Panc1 (cell line): ENCODE data around the gene ABTB2. TPM values are rescaled to one million over a fixed set of nuclear protein-coding genes. Genes with fewer than 3 reads are reported as not detected.

Experiments used
- ATAC-seq: fragments of 200-7000 bp; cut with Tn5 transposase; 2 replicates; pipeline ENCODE4 v1.9.1; 2020; ENCODE audit warnings: mild to moderate bottlenecking, moderate library complexity
- BruUV-seq: library from RNA; stranded (reverse); fragments of 400-500 nt; replicated peaks from 2 replicates; lab custom pipeline; 2021; lab: Mats Ljungman, UMichigan
- CTCF ChIA-PET: fragments of 300-600 bp; sonication (Branson Sonifier 250); formaldehyde crosslinking; loops from one replicate; lab custom pipeline; 2022; ENCODE audit warnings: antibody characterized with exemption; lab: Charles Lee
- POLR2A ChIA-PET: fragments of 300-600 bp; sonication (Branson Sonifier 250); formaldehyde crosslinking; loops from one replicate; lab custom pipeline; 2022; ENCODE audit warnings: antibody characterized with exemption; lab: Charles Lee
- DNase-seq: peaks from one replicate; pipeline ENCODE4 v3.0.0-alpha.2; 2010; ENCODE audit warnings: low read depth, low spot score
- H3K27ac ChIP-seq: 2 replicates; pipeline ENCODE4 v1.5.1; 2011; ENCODE audit warnings: mild to moderate bottlenecking, low read length, inconsistent platforms
- H3K27me3 ChIP-seq: fragments of 200-500 bp; sonication (Bioruptor generic); 2 replicates; pipeline ENCODE4 v1.6.0; 2014; ENCODE audit warnings: low read length, inconsistent platforms; ENCODE audit not compliant: control insufficient read depth, insufficient read depth
- H3K36me3 ChIP-seq: fragments of 200-500 bp; sonication (Bioruptor generic); 2 replicates; pipeline ENCODE4 v1.5.1; 2014; ENCODE audit warnings: inconsistent platforms, mild to moderate bottlenecking, low read length, moderate library complexity; ENCODE audit not compliant: control insufficient read depth, insufficient read depth
- H3K4me1 ChIP-seq: 2 replicates; pipeline ENCODE4 v1.5.1; 2011; ENCODE audit warnings: inconsistent platforms, mild to moderate bottlenecking, low read length, moderate library complexity; ENCODE audit not compliant: control insufficient read depth, insufficient read depth
- H3K4me3 ChIP-seq, 2 experiments: 2 replicates each; pipeline ENCODE4 v1.5.1; 2011 to 2012; ENCODE audit warnings: low read depth in 2 of 2, low read length in 2 of 2, mild to moderate bottlenecking in 2 of 2, inconsistent platforms in 1 of 2, moderate library complexity in 1 of 2
- H3K9me3 ChIP-seq: fragments of 200-500 bp; sonication (Bioruptor generic); 2 replicates; pipeline ENCODE4 v1.5.1; 2014; ENCODE audit warnings: low read depth, mild to moderate bottlenecking, inconsistent platforms, low read length, moderate library complexity; ENCODE audit not compliant: control insufficient read depth, insufficient read depth
- POLR2AphosphoS5 ChIP-seq: IDR thresholded peaks from 2 replicates; pipeline ENCODE4 v1.6.1; 2012; ENCODE audit warnings: mild to moderate bottlenecking, low read depth, low read length, moderate library complexity
- SIN3A ChIP-seq: IDR thresholded peaks from 2 replicates; pipeline ENCODE4 v1.6.1; 2012; ENCODE audit warnings: low read depth, mild to moderate bottlenecking, low read length, moderate library complexity, borderline replicate concordance; ENCODE audit not compliant: insufficient read depth
- TCF7L2 ChIP-seq: IDR thresholded peaks from 2 replicates; pipeline ENCODE4 v1.6.1; 2011; ENCODE audit warnings: mild to moderate bottlenecking, low read depth, low read length, inconsistent platforms
- in situ Hi-C: cut with HindIII; loops from 2 replicates; pipeline ENCODE4 v1.10.0; 2016; ENCODE audit warnings: low sequenced_read_pairs, low pct_unique_long_range_greater_than_20kb
- intact Hi-C: fragments of 100-400 bp; cut with micrococcal nuclease; formaldehyde crosslinking; loops from one replicate; pipeline ENCODE4 v1.10.0; 2022; ENCODE audit not compliant: unreplicated experiment
- total RNA-seq: library from RNA; stranded (reverse); gene quantifications from one replicate; pipeline ENCODE4 v1.2.1, GENCODE V29; 2021; ENCODE audit not compliant: unreplicated experiment
- TF ChIP-seq, protein P1 (sequence below): fragments of 450-650 bp; IDR thresholded peaks from 2 replicates; pipeline ENCODE4 v1.5.1; 2017; ENCODE audit warnings: mild to moderate bottlenecking
- TF ChIP-seq, protein P2 (sequence below), 2 experiments: IDR thresholded peaks; 2 replicates each; pipeline ENCODE4 v1.6.1; 2011 to 2012; ENCODE audit warnings: low read depth in 2 of 2, control low read depth in 1 of 2, low read length in 1 of 2, mild to moderate bottlenecking in 1 of 2, moderate library complexity in 1 of 2; ENCODE audit not compliant: insufficient read depth in 1 of 2

The ABTB2 gene
- total RNA-seq, 1 experiment from 2014 or later, result 22.7 TPM

DNA sequence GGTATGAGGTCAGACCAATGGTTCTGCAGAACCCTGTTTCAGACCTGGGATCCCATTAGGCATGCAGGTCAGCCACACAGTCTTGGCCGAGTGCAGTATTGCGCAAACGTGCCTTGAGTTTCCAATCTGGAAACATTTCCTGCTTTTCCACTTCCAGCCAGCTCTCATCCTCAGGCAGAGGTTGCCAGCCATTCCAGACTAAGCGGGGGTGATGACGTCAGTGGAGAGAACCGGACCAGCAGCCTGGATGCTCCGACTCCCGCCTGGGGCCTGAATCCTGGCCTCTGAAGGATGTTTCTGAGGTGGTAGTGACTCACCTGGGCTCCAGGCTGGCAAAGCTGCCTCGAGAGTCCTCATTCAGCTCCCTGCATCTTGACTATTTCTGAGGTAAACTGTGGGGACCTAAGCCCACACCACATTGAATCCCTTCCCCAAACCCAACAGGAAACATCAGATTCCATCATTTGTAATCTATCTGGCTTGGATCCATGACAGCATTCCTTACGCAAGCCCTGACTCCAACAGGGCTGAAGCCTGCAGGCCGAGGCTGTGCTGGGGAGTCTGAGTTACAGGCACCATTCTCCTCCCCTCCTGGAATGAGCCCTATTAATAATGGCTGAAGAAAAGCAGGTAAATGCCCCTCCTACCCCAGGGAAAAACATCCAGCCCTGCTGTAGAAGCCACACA lies 83.0 kb downstream of the ABTB2 start:
- no peaks in the 10 kb centered on the region for H3K36me3 ChIP-seq
- H3K9me3 ChIP-seq, result no peaks in the 10 kb centered on the region
- TF ChIP-seq TCF7L2 (no peak), SIN3A (no peak), POLR2AphosphoS5 (no peak)
- TF ChIP-seq, protein P1, sequence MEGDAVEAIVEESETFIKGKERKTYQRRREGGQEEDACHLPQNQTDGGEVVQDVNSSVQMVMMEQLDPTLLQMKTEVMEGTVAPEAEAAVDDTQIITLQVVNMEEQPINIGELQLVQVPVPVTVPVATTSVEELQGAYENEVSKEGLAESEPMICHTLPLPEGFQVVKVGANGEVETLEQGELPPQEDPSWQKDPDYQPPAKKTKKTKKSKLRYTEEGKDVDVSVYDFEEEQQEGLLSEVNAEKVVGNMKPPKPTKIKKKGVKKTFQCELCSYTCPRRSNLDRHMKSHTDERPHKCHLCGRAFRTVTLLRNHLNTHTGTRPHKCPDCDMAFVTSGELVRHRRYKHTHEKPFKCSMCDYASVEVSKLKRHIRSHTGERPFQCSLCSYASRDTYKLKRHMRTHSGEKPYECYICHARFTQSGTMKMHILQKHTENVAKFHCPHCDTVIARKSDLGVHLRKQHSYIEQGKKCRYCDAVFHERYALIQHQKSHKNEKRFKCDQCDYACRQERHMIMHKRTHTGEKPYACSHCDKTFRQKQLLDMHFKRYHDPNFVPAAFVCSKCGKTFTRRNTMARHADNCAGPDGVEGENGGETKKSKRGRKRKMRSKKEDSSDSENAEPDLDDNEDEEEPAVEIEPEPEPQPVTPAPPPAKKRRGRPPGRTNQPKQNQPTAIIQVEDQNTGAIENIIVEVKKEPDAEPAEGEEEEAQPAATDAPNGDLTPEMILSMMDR, result no peak
- TF ChIP-seq, protein P2, sequence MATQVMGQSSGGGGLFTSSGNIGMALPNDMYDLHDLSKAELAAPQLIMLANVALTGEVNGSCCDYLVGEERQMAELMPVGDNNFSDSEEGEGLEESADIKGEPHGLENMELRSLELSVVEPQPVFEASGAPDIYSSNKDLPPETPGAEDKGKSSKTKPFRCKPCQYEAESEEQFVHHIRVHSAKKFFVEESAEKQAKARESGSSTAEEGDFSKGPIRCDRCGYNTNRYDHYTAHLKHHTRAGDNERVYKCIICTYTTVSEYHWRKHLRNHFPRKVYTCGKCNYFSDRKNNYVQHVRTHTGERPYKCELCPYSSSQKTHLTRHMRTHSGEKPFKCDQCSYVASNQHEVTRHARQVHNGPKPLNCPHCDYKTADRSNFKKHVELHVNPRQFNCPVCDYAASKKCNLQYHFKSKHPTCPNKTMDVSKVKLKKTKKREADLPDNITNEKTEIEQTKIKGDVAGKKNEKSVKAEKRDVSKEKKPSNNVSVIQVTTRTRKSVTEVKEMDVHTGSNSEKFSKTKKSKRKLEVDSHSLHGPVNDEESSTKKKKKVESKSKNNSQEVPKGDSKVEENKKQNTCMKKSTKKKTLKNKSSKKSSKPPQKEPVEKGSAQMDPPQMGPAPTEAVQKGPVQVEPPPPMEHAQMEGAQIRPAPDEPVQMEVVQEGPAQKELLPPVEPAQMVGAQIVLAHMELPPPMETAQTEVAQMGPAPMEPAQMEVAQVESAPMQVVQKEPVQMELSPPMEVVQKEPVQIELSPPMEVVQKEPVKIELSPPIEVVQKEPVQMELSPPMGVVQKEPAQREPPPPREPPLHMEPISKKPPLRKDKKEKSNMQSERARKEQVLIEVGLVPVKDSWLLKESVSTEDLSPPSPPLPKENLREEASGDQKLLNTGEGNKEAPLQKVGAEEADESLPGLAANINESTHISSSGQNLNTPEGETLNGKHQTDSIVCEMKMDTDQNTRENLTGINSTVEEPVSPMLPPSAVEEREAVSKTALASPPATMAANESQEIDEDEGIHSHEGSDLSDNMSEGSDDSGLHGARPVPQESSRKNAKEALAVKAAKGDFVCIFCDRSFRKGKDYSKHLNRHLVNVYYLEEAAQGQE (IDR thresholded peaks at IDR 0.05; ENCODE audit: insufficient read depth in 1 of 2, low read depth in 2 of 2, low read length in 1 of 2), result no peak
- H3K4me1 ChIP-seq, result peaks cover 14% of the 10 kb centered on the region
- CTCF ChIA-PET, result interaction anchor here (1.5 kb wide), 1 partner anchor 83 kb away, joined by 3 read pairs; the partner anchor contains the start of gene ABTB2
- H3K4me3 ChIP-seq, result no peak overlapping the region
- H3K27ac ChIP-seq, result no peak overlapping the region
- no peaks in the 10 kb centered on the region for H3K27me3 ChIP-seq
- in situ Hi-C loops, result no loop called here
- intact Hi-C loops, result no loop called here
- no peak for DNase-seq
- POLR2A ChIA-PET, result no interaction called here
- peak; percentile 74 for ATAC-seq
- BruUV-seq, result no TSS peak

DNA sequence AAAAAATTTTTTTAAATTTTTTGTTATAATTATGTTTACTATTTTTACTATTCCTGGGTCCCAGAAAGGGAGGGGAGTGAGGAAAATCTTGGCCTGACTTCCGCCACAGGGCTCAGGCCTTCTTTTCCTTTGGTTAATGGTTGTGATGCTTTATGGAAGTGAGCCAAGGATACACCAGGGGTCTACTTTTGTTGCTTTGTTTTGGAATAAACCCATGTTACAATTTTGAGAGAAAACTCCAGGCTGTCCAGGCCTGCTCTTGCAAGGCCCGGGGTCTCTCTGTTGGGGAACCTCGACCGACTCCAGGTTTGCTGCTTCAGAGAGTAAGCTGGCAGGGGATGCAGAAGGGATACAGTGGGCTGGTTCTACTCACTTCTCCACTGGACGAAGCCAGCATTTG lies 84.7 kb downstream of the ABTB2 start:
- Histone ChIP-seq H3K27ac (no peak overlapping the region), H3K4me3 (no peak overlapping the region), H3K9me3 (no peaks in the 10 kb centered on the region), H3K27me3 (no peaks in the 10 kb centered on the region), H3K4me1 (peaks cover 16% of the 10 kb centered on the region; the same call in 1 of the 2 replicates), H3K36me3 (no peaks in the 10 kb centered on the region)
- ATAC-seq (no peak), DNase-seq (no peak)
- in situ Hi-C loops (no loop called here), intact Hi-C loops (no loop called here)
- TF ChIP-seq, protein P2 (IDR thresholded peaks at IDR 0.05; ENCODE audit: insufficient read depth in 1 of 2, low read depth in 2 of 2, low read length in 1 of 2), result no peak
- no peak for TF ChIP-seq SIN3A
- ChIA-PET CTCF (no interaction called here), POLR2A (no interaction called here)
- no TSS peak for BruUV-seq
